NB4 (cell line): ENCODE results near the gene NEUROD4.

Experiments used
- DNase-seq: peaks from one replicate; pipeline ENCODE4 v3.0.0; 2010; ENCODE audit warnings: low read depth
- H3K4me3 ChIP-seq: one replicate; pipeline ENCODE4 v1.5.1; 2011; ENCODE audit warnings: mild to moderate bottlenecking, low read depth, low read length, moderate library complexity
- CTCF ChIP-seq: IDR thresholded peaks from one replicate; pipeline ENCODE4 v1.5.1; 2012; ENCODE audit warnings: low read depth, low read length
- MYC ChIP-seq: IDR thresholded peaks from 2 replicates; pipeline ENCODE4 v1.6.1; 2011; ENCODE audit warnings: low read depth, low read length
- POLR2A ChIP-seq: IDR thresholded peaks from 2 replicates; pipeline ENCODE4 v1.6.1; 2011; ENCODE audit warnings: mild to moderate bottlenecking; ENCODE audit not compliant: insufficient read length; ENCODE audit errors: extremely low read depth
- TF ChIP-seq, protein P1 (sequence below): IDR thresholded peaks from 2 replicates; pipeline ENCODE4 v1.6.1; 2011; ENCODE audit warnings: low read depth, low read length

NEUROD4 gene

DNA sequence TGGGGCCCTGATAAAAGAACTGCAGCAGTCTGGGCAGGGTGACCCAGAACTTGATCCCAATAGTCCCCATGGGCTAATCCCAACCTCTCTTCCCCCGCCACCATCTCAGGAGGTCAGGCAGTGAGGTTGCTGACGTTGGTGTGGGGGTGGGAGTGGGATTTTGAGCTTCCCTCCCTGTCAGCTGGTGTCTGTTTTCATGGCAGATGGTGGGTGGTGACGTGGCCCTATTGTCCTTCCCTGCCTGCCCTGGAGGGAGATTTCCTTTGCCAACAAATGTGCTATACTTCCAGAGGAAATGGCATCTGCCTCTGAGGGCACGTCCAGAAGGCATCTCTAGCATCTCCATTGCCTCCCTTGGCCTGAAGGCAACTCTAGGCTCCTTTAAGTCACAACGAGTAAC lies 37.7 kb downstream of the NEUROD4 start:
- no peak for TF ChIP-seq MYC
- no peak for TF ChIP-seq POLR2A
- TF ChIP-seq, protein P1, sequence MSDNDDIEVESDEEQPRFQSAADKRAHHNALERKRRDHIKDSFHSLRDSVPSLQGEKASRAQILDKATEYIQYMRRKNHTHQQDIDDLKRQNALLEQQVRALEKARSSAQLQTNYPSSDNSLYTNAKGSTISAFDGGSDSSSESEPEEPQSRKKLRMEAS, result no peak
- TF ChIP-seq CTCF, result no peak
- no peak for DNase-seq
- no peak overlapping the region for H3K4me3 ChIP-seq

- TF ChIP-seq POLR2A, result no peak
- DNase-seq, result no peak
- no peak overlapping the region for H3K4me3 ChIP-seq
Observed at GRCh38 chr12:55058082-55058481, 38.3 kb downstream of the NEUROD4 start.

DNA sequence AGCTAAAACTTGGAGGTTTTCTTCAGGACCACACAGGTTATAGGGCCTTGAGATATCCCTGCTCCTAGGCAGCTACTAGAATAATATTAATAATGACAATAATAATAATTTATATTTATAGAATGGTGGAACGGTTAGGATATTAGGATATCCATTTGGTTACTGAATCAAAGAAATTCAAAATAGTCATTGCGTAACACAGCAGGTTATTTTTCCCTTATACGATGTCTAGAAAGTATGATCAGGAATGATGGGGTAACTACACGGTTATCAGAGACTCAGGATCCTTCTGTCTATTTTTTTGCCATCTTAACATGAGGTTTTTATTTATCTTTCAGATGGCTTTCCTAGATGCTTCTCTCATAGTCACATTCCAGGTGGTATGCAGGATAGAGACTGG lies 39.0 kb downstream of the NEUROD4 start:
- TF ChIP-seq, protein P1, result no peak
- no peak for TF ChIP-seq CTCF
- no peak for TF ChIP-seq MYC
- no peak for TF ChIP-seq POLR2A
- no peak overlapping the region for H3K4me3 ChIP-seq

DNA sequence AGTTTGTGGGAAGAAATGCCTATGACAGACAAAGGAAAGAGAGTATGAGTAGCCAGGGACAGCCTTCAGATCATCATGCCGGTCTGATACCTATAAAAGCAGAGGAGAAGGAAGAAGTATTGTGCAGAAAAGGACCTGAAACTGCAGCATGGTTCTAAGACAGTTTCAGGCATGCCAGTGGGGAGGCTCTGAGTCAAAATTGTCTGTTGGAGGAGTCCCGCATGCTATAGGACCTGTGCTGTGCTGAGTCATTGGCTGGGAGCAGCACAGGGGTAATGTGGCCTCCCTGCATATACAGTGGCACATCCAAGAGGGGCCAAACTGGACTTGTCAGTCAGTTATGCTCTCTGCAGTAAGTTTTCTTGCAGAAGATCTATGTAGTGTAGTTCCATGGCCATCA lies 40.7 kb downstream of the NEUROD4 start:
- TF ChIP-seq POLR2A (no peak), CTCF (no peak), MYC (no peak)
- TF ChIP-seq, protein P1, result no peak
- H3K4me3 ChIP-seq, result no peak overlapping the region
- peak; percentile 92 for DNase-seq

More for the DNA sequence above, 39.0 kb downstream of the NEUROD4 start:
- no peak for DNase-seq

DNA sequence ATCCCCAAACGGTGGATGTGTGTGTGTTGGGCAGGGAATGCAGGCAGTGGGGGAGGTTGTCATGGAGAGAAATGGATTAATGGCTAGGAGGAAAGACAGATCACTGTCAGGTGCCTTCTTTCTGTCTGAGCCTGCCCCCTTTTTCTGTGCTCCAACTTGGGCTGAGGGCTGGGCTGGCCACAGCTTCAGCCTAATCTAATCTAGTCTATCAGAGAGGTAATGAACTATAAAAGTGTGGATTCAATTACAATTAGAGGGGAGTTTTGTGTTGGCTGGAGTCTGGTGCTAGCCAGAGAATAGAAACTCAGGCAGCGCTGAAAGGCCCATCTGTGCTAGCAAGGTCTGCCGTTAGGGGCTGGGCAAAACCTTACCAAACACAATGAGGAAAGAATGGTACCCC lies 41.2 kb downstream of the NEUROD4 start:
- no peak for DNase-seq
- no peak for TF ChIP-seq POLR2A
- no peak overlapping the region for H3K4me3 ChIP-seq

GRCh38 chr12:55063291-55063690 lies 43.5 kb downstream of the NEUROD4 start:
- no peak for TF ChIP-seq POLR2A
- no peak for TF ChIP-seq CTCF
- TF ChIP-seq, protein P1, result no peak
- no peak for TF ChIP-seq MYC
- no peak for DNase-seq
- no peak overlapping the region for H3K4me3 ChIP-seq

DNA sequence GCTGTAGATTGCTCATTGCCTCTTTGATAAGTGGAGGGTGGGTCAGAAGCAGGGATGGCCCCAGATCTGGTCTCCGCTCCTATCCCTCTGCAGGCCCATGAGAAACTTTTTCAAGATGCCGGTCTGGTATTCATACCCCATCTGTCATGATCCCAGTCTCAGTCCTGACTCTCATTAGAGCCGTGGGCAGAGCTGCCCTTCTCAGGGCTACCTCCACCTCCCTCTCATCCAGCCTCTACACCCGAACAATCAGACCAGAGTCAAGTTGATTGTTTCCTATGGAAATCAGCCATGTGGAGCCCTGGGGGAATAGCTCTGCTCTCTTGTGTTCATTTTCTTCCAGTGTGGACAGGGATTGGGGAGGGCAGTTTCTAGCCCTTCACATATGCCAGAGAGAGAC lies 45.8 kb downstream of the NEUROD4 start:
- H3K4me3 ChIP-seq, result no peak overlapping the region
- TF ChIP-seq POLR2A (no peak), MYC (no peak), CTCF (no peak)
- TF ChIP-seq, protein P1, result no peak
- DNase-seq, result no peak
